ENCODE data around the gene LPCAT4.
A peak's percentile ranks its signal among the peaks of the same experiment; 100 is the strongest.

Gene LPCAT4

GRCh38 chr15:34341381-34342212, 25.4 kb downstream of the LPCAT4 start:
- Histone ChIP-seq H3K4me2 (ENCODE audit: low read depth, low read length, poor library complexity, severe bottlenecking) (peak overlapping the region; percentile 52), H3K9ac (ENCODE audit: low read length) (peak overlapping the region; percentile 81; the same call in 1 of the 2 replicates), H3K4me3 (ENCODE audit: insufficient read depth, low read length, poor library complexity, severe bottlenecking) (peak overlapping the region; percentile 94), H3K9me3 (ENCODE audit: insufficient read depth, low read length) (no peaks in the 10 kb centered on the region), H3K79me2 (ENCODE audit: insufficient read depth, low read length) (peaks cover 18% of the 10 kb centered on the region), H3K36me3 (ENCODE audit: low read length) (no peaks in the 10 kb centered on the region), H3K27me3 (ENCODE audit: low read length) (no peaks in the 10 kb centered on the region), H4K20me1 (ENCODE audit: low read depth, low read length) (no peaks in the 10 kb centered on the region), H3K9me2 (replicated peaks; ENCODE audit: insufficient read depth, low read length) (no peaks in the 10 kb centered on the region), H2AFZ (ENCODE audit: low read depth, low read length, severe bottlenecking) (no peak overlapping the region), H3K27ac (ENCODE audit: low read depth, low read length) (no peak overlapping the region), H3F3A (ENCODE audit: insufficient read depth) (peaks cover 23% of the 10 kb centered on the region; the same call in 1 of the 2 replicates)
- TF ChIP-seq CTCF (IDR thresholded peaks at IDR 0.05; ENCODE audit: insufficient read depth, low read length, poor library complexity, severe bottlenecking) (no peak), EZH2phosphoT487 (conservative IDR thresholded peaks at IDR 0.05; ENCODE audit: low read length) (no peak)

GRCh38 chr15:34339946-34340345, 27.1 kb downstream of the LPCAT4 start:
- H3K79me2 ChIP-seq (ENCODE audit: insufficient read depth, low read length): peaks cover 18% of the 10 kb centered on the region

DNA sequence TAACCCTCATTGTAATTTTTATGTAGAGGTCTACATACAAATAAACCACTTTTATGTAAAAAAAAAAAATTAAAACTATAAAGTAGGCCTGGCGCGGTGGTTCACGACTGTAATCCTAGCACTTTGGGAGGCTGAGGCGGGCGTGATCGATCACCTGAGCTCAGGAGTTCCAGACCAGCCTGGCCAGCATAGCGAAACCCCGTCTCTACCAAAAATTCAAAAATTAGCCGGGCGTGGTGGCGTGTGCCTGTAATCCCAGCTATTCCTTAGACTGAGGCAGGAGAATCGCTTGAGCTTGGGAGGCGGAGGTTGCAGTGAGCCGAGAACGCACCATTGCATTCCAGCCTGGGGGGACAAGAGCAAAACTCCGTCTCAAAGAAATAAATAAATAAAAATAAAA, 28.6 kb downstream of the LPCAT4 start:
- Histone ChIP-seq H3K79me2 (ENCODE audit: insufficient read depth, low read length) (peaks cover 18% of the 10 kb centered on the region), H3K27me3 (ENCODE audit: low read length) (no peaks in the 10 kb centered on the region), H3K9ac (ENCODE audit: low read length) (peak overlapping the region; percentile 64), H4K20me1 (ENCODE audit: low read depth, low read length) (no peaks in the 10 kb centered on the region), H3K4me2 (ENCODE audit: low read depth, low read length, poor library complexity, severe bottlenecking) (peak overlapping the region; percentile 64), H3K36me3 (ENCODE audit: low read length) (no peaks in the 10 kb centered on the region), H3K4me3 (ENCODE audit: insufficient read depth, low read length, poor library complexity, severe bottlenecking) (peak overlapping the region; percentile 70), H3K9me2 (replicated peaks; ENCODE audit: insufficient read depth, low read length) (no peaks in the 10 kb centered on the region), H2AFZ (ENCODE audit: low read depth, low read length, severe bottlenecking) (peak overlapping the region; percentile 89), H3F3A (ENCODE audit: insufficient read depth) (peaks cover 23% of the 10 kb centered on the region; the same call in 1 of the 2 replicates), H3K27ac (ENCODE audit: low read depth, low read length) (no peak overlapping the region), H3K9me3 (ENCODE audit: insufficient read depth, low read length) (no peaks in the 10 kb centered on the region)
- no peak for TF ChIP-seq CTCF (IDR thresholded peaks at IDR 0.05; ENCODE audit: insufficient read depth, low read length, poor library complexity, severe bottlenecking)
- no peak for TF ChIP-seq EZH2phosphoT487 (conservative IDR thresholded peaks at IDR 0.05; ENCODE audit: low read length)

More at GRCh38 chr15:34339946-34340345, 27.1 kb downstream of the LPCAT4 start:
- Histone ChIP-seq H3K9me2 (replicated peaks; ENCODE audit: insufficient read depth, low read length) (no peaks in the 10 kb centered on the region), H4K20me1 (ENCODE audit: low read depth, low read length) (no peaks in the 10 kb centered on the region), H3K4me2 (ENCODE audit: low read depth, low read length, poor library complexity, severe bottlenecking) (no peak overlapping the region), H3K36me3 (ENCODE audit: low read length) (no peaks in the 10 kb centered on the region), H3K9me3 (ENCODE audit: insufficient read depth, low read length) (no peaks in the 10 kb centered on the region), H3K27ac (ENCODE audit: low read depth, low read length) (no peak overlapping the region), H3F3A (ENCODE audit: insufficient read depth) (peaks cover 23% of the 10 kb centered on the region; the same call in 1 of the 2 replicates), H2AFZ (ENCODE audit: low read depth, low read length, severe bottlenecking) (no peak overlapping the region), H3K9ac (ENCODE audit: low read length) (no peak overlapping the region), H3K27me3 (ENCODE audit: low read length) (no peaks in the 10 kb centered on the region), H3K4me3 (ENCODE audit: insufficient read depth, low read length, poor library complexity, severe bottlenecking) (no peak overlapping the region)
- TF ChIP-seq CTCF (IDR thresholded peaks at IDR 0.05; ENCODE audit: insufficient read depth, low read length, poor library complexity, severe bottlenecking) (no peak), EZH2phosphoT487 (conservative IDR thresholded peaks at IDR 0.05; ENCODE audit: low read length) (no peak)

Data from SU-DHL-6 (cell line).